Measurements from ENCODE around the gene ZSCAN31. TPM values are rescaled to one million over a fixed set of nuclear protein-coding genes. Genes with fewer than 3 reads are reported as not detected.

ZSCAN31 gene
- total RNA-seq, 1 experiment from 2014 or later, result 6.6 TPM

GRCh38 chr6:28335564-28336283 lies at the start of gene ZSCAN31 (continued):
- TF ChIP-seq ZNF425 (CRISPR knock-in tag; conservative IDR thresholded peaks at IDR 0.05), result no peak
- no peak for TF ChIP-seq GTF2I (CRISPR knock-in tag; conservative IDR thresholded peaks at IDR 0.05)
- TF ChIP-seq ZNF423 (CRISPR knock-in tag; IDR thresholded peaks at IDR 0.05), result peak; percentile 43; the same call in 1 of the 2 replicates
- peak; percentile 64; the same call in 1 of the 2 replicates for TF ChIP-seq FOXP1 (CRISPR knock-in tag; IDR thresholded peaks at IDR 0.05; ENCODE audit: borderline replicate concordance)
- TF ChIP-seq HMGA2 (CRISPR knock-in tag; IDR thresholded peaks at IDR 0.05), result no peak
- TF ChIP-seq, protein P1, sequence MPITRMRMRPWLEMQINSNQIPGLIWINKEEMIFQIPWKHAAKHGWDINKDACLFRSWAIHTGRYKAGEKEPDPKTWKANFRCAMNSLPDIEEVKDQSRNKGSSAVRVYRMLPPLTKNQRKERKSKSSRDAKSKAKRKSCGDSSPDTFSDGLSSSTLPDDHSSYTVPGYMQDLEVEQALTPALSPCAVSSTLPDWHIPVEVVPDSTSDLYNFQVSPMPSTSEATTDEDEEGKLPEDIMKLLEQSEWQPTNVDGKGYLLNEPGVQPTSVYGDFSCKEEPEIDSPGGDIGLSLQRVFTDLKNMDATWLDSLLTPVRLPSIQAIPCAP (CRISPR knock-in tag; IDR thresholded peaks at IDR 0.05), result no peak
- TF ChIP-seq FOXK1 (CRISPR knock-in tag; IDR thresholded peaks at IDR 0.05), result no peak
- 0 out of 2 replicates have a peak, but pooled peaks have one; percentile 44 for TF ChIP-seq EMX1 (CRISPR knock-in tag; IDR thresholded peaks at IDR 0.05)
- TF ChIP-seq, protein P2, sequence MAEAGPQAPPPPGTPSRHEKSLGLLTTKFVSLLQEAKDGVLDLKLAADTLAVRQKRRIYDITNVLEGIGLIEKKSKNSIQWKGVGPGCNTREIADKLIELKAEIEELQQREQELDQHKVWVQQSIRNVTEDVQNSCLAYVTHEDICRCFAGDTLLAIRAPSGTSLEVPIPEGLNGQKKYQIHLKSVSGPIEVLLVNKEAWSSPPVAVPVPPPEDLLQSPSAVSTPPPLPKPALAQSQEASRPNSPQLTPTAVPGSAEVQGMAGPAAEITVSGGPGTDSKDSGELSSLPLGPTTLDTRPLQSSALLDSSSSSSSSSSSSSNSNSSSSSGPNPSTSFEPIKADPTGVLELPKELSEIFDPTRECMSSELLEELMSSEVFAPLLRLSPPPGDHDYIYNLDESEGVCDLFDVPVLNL (CRISPR knock-in tag; IDR thresholded peaks at IDR 0.05; ENCODE audit: borderline replicate concordance, low read depth), result no peak
- TF ChIP-seq, protein P3, sequence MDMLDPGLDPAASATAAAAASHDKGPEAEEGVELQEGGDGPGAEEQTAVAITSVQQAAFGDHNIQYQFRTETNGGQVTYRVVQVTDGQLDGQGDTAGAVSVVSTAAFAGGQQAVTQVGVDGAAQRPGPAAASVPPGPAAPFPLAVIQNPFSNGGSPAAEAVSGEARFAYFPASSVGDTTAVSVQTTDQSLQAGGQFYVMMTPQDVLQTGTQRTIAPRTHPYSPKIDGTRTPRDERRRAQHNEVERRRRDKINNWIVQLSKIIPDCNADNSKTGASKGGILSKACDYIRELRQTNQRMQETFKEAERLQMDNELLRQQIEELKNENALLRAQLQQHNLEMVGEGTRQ (CRISPR knock-in tag; IDR thresholded peaks at IDR 0.05), result no peak
- TF ChIP-seq ZNF138 (CRISPR knock-in tag; conservative IDR thresholded peaks at IDR 0.05), result no peak
- TF ChIP-seq RELA (CRISPR knock-in tag; IDR thresholded peaks at IDR 0.05; ENCODE audit: borderline replicate concordance), result no peak
- TF ChIP-seq, protein P4, sequence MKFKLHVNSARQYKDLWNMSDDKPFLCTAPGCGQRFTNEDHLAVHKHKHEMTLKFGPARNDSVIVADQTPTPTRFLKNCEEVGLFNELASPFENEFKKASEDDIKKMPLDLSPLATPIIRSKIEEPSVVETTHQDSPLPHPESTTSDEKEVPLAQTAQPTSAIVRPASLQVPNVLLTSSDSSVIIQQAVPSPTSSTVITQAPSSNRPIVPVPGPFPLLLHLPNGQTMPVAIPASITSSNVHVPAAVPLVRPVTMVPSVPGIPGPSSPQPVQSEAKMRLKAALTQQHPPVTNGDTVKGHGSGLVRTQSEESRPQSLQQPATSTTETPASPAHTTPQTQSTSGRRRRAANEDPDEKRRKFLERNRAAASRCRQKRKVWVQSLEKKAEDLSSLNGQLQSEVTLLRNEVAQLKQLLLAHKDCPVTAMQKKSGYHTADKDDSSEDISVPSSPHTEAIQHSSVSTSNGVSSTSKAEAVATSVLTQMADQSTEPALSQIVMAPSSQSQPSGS (CRISPR knock-in tag; IDR thresholded peaks at IDR 0.05; ENCODE audit: borderline replicate concordance, low read depth), result no peak
- TF ChIP-seq ELF4 (CRISPR knock-in tag; IDR thresholded peaks at IDR 0.05; ENCODE audit: low read depth), result no peak
- peak; percentile 36; the same call in 1 of the 2 replicates for TF ChIP-seq CREM (CRISPR knock-in tag; IDR thresholded peaks at IDR 0.05)
- TF ChIP-seq CBFB (CRISPR knock-in tag; IDR thresholded peaks at IDR 0.05; ENCODE audit: low read depth), result no peak
- TF ChIP-seq ZNF121 (CRISPR knock-in tag; IDR thresholded peaks at IDR 0.05), result no peak
- TF ChIP-seq TEAD1 (CRISPR knock-in tag; IDR thresholded peaks at IDR 0.05), result no peak
- TF ChIP-seq NFE2L1 (CRISPR knock-in tag; IDR thresholded peaks at IDR 0.05), result 0 out of 2 replicates have a peak, but pooled peaks have one; percentile 64
- TF ChIP-seq FOXP4 (CRISPR knock-in tag; IDR thresholded peaks at IDR 0.05), result no peak; the same call in 1 of the 2 replicates
- TF ChIP-seq NFYB (CRISPR knock-in tag; conservative IDR thresholded peaks at IDR 0.05; ENCODE audit: low read depth), result peak; percentile 66; the same call in 1 of the 2 replicates
- TF ChIP-seq, protein P5, sequence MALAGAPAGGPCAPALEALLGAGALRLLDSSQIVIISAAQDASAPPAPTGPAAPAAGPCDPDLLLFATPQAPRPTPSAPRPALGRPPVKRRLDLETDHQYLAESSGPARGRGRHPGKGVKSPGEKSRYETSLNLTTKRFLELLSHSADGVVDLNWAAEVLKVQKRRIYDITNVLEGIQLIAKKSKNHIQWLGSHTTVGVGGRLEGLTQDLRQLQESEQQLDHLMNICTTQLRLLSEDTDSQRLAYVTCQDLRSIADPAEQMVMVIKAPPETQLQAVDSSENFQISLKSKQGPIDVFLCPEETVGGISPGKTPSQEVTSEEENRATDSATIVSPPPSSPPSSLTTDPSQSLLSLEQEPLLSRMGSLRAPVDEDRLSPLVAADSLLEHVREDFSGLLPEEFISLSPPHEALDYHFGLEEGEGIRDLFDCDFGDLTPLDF (CRISPR knock-in tag; IDR thresholded peaks at IDR 0.05), result no peak
- no peak; the same call in 1 of the 2 replicates for TF ChIP-seq PRRX2 (CRISPR knock-in tag; IDR thresholded peaks at IDR 0.05)
- TF ChIP-seq, protein P6, sequence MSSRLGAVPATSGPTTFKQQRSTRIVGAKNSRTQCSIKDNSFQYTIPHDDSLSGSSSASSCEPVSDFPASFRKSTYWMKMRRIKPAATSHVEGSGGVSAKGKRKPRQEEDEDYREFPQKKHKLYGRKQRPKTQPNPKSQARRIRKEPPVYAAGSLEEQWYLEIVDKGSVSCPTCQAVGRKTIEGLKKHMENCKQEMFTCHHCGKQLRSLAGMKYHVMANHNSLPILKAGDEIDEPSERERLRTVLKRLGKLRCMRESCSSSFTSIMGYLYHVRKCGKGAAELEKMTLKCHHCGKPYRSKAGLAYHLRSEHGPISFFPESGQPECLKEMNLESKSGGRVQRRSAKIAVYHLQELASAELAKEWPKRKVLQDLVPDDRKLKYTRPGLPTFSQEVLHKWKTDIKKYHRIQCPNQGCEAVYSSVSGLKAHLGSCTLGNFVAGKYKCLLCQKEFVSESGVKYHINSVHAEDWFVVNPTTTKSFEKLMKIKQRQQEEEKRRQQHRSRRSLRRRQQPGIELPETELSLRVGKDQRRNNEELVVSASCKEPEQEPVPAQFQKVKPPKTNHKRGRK (CRISPR knock-in tag; IDR thresholded peaks at IDR 0.05; ENCODE audit: borderline replicate concordance), result no peak
- no peak for TF ChIP-seq OVOL2 (CRISPR knock-in tag; IDR thresholded peaks at IDR 0.05; ENCODE audit: borderline replicate concordance)
- TF ChIP-seq ZNF263 (CRISPR knock-in tag; IDR thresholded peaks at IDR 0.05; ENCODE audit: low read depth), result no peak
- TF ChIP-seq, protein P7, sequence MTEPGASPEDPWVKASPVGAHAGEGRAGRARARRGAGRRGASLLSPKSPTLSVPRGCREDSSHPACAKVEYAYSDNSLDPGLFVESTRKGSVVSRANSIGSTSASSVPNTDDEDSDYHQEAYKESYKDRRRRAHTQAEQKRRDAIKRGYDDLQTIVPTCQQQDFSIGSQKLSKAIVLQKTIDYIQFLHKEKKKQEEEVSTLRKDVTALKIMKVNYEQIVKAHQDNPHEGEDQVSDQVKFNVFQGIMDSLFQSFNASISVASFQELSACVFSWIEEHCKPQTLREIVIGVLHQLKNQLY (CRISPR knock-in tag; IDR thresholded peaks at IDR 0.05), result no peak

All from WTC11 (cell line).